B cell (primary cell): ENCODE results near the gene C3orf85.

Source experiments
- EZH2 ChIP-seq: IDR thresholded peaks from 2 replicates; pipeline ENCODE4 v1.6.1; 2012; ENCODE audit warnings: borderline replicate concordance, low read depth, mild to moderate bottlenecking, moderate library complexity, low read length; ENCODE audit not compliant: insufficient read depth, poor library complexity, severe bottlenecking
- TF ChIP-seq, protein P1 (sequence below): fragments of 200-600 bp; IDR thresholded peaks from one replicate; pipeline ENCODE4 v1.8.0; 2022; ENCODE audit warnings: antibody characterized with exemption, mild to moderate bottlenecking

DNA sequence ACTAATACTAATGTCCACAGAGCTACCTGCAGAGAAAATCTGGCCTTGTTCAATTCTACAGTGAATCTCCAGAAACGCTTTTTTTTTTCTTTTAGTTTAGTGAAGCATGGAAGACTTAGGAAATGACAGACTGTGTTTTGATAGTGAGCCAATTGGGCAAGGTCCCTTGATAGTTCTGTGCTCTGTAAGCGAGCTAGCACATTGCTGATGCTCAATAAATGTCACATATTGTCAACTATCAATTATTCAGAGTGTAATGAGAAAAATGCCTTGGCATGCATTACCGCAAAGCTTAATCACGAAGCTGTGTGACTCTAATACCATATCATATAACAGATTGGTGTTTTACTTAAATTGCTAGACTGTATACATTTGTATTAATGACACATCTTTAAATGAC lies 5.2 kb upstream of the C3orf85 start:
- TF ChIP-seq, protein P1, sequence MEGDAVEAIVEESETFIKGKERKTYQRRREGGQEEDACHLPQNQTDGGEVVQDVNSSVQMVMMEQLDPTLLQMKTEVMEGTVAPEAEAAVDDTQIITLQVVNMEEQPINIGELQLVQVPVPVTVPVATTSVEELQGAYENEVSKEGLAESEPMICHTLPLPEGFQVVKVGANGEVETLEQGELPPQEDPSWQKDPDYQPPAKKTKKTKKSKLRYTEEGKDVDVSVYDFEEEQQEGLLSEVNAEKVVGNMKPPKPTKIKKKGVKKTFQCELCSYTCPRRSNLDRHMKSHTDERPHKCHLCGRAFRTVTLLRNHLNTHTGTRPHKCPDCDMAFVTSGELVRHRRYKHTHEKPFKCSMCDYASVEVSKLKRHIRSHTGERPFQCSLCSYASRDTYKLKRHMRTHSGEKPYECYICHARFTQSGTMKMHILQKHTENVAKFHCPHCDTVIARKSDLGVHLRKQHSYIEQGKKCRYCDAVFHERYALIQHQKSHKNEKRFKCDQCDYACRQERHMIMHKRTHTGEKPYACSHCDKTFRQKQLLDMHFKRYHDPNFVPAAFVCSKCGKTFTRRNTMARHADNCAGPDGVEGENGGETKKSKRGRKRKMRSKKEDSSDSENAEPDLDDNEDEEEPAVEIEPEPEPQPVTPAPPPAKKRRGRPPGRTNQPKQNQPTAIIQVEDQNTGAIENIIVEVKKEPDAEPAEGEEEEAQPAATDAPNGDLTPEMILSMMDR: no peak
- TF ChIP-seq EZH2: no peak
